Neural progenitor cell (in vitro differentiated cells): ENCODE results near the gene YTHDF2. TPM values are rescaled to one million over a fixed set of nuclear protein-coding genes. Genes with fewer than 3 reads are reported as not detected.

Experiments
- DNase-seq: peaks from one replicate; pipeline ENCODE4 v3.0.0-alpha.2; 2016; ENCODE audit warnings: low spot score
- H2AFZ ChIP-seq: fragments of 200-600 bp; sonication (generic); replicated peaks from 2 replicates; pipeline ENCODE4 v1.6.1; 2016; ENCODE audit warnings: antibody characterized with exemption
- H3F3A ChIP-seq: fragments of 200-600 bp; sonication (generic); 2 replicates; pipeline ENCODE4 v1.6.1; 2016; ENCODE audit warnings: antibody characterized with exemption, low read depth
- H3K27ac ChIP-seq: fragments of 200-600 bp; sonication (generic); 2 replicates; pipeline ENCODE4 v1.5.1; 2016; ENCODE audit warnings: mild to moderate bottlenecking
- H3K27me3 ChIP-seq: fragments of 200-600 bp; sonication (generic); 2 replicates; pipeline ENCODE4 v1.6.1; 2016; ENCODE audit warnings: mild to moderate bottlenecking, moderate library complexity
- H3K36me3 ChIP-seq: fragments of 200-600 bp; sonication (generic); 2 replicates; pipeline ENCODE4 v1.5.1; 2016
- H3K4me1 ChIP-seq: fragments of 200-600 bp; sonication (generic); 2 replicates; pipeline ENCODE4 v1.6.1; 2016; ENCODE audit warnings: mixed run types
- H3K4me2 ChIP-seq: fragments of 200-600 bp; sonication (generic); 2 replicates; pipeline ENCODE4 v1.6.1; 2016
- H3K4me3 ChIP-seq: fragments of 200-600 bp; sonication (generic); 2 replicates; pipeline ENCODE4 v1.5.1; 2016
- H3K79me2 ChIP-seq: fragments of 200-600 bp; sonication (generic); 2 replicates; pipeline ENCODE4 v1.6.1; 2016; ENCODE audit warnings: low read depth
- H3K9ac ChIP-seq: fragments of 200-600 bp; sonication (generic); 2 replicates; pipeline ENCODE4 v1.6.1; 2016
- H3K9me3 ChIP-seq: fragments of 200-600 bp; sonication (generic); 2 replicates; pipeline ENCODE4 v1.5.1; 2016; ENCODE audit warnings: low read depth
- H4K20me1 ChIP-seq: fragments of 200-600 bp; sonication (generic); 2 replicates; pipeline ENCODE4 v1.6.1; 2016; ENCODE audit warnings: low read depth
- H3K27ac Mint-ChIP-seq: 3 replicates; pipeline ENCODE4 v1.8.0; 2021; ENCODE audit warnings: mixed read lengths
- H3K27me3 Mint-ChIP-seq: 2 replicates; pipeline ENCODE4 v1.8.0; 2022; ENCODE audit warnings: low read depth, mild to moderate bottlenecking, inconsistent platforms, moderate library complexity, mixed read lengths; ENCODE audit not compliant: insufficient read depth
- H3K36me3 Mint-ChIP-seq: 3 replicates; pipeline ENCODE4 v1.8.0; 2021; ENCODE audit warnings: mixed read lengths
- H3K4me1 Mint-ChIP-seq: 3 replicates; pipeline ENCODE4 v1.8.0; 2021; ENCODE audit warnings: mixed read lengths
- H3K4me3 Mint-ChIP-seq: 3 replicates; pipeline ENCODE4 v1.8.0; 2021; ENCODE audit warnings: mild to moderate bottlenecking, moderate library complexity, mixed read lengths
- H3K9me3 Mint-ChIP-seq: 3 replicates; pipeline ENCODE4 v1.8.0; 2020; ENCODE audit warnings: mixed read lengths
- CTCF ChIP-seq: fragments of 200-600 bp; sonication (generic); IDR thresholded peaks from 2 replicates; pipeline ENCODE4 v1.5.1; 2017; ENCODE audit warnings: antibody characterized with exemption, mild to moderate bottlenecking
- EZH2 ChIP-seq: fragments of 200-600 bp; sonication (generic); IDR thresholded peaks from 2 replicates; pipeline ENCODE4 v1.6.1; 2017; ENCODE audit warnings: antibody characterized with exemption, mild to moderate bottlenecking, moderate library complexity
- EZH2phosphoT487 ChIP-seq: fragments of 200-600 bp; sonication (generic); IDR thresholded peaks from 2 replicates; pipeline ENCODE4 v1.6.1; 2017; ENCODE audit warnings: antibody characterized with exemption
- total RNA-seq: library from RNA; depleted of rRNA; stranded (reverse); fragments of >200 nt; gene quantifications from 2 replicates; pipeline ENCODE4 v1.2.3, GENCODE V29; 2015; ENCODE audit warnings: low replicate concordance

The YTHDF2 gene
- total RNA-seq, 1 donor from 2014 or later: 107 TPM

GRCh38 chr1:28803662-28804061 lies 66.9 kb downstream of the YTHDF2 start:
- H3K4me3 ChIP-seq: no peak overlapping the region
- H3F3A ChIP-seq: peaks cover 6% of the 10 kb centered on the region
- no peak overlapping the region for H2AFZ ChIP-seq
- Mint-ChIP-seq H3K9me3 (peaks cover 10% of the 10 kb centered on the region), H3K27me3 (peaks cover 11% of the 10 kb centered on the region), H3K4me3 (no peak overlapping the region), H3K4me1 (peaks cover 47% of the 10 kb centered on the region), H3K27ac (peak overlapping the region; percentile 95), H3K36me3 (no peaks in the 10 kb centered on the region)
- H3K79me2 ChIP-seq: no peaks in the 10 kb centered on the region
- H3K9ac ChIP-seq: no peak overlapping the region
- H3K27me3 ChIP-seq: no peaks in the 10 kb centered on the region
- H3K36me3 ChIP-seq: no peaks in the 10 kb centered on the region
- DNase-seq: no peak
- no peak for TF ChIP-seq EZH2
- TF ChIP-seq EZH2phosphoT487: no peak
- no peak for TF ChIP-seq CTCF
- H4K20me1 ChIP-seq: no peaks in the 10 kb centered on the region
- H3K27ac ChIP-seq: no peak overlapping the region
- peaks cover 12% of the 10 kb centered on the region for H3K4me1 ChIP-seq
- H3K4me2 ChIP-seq: no peak overlapping the region
- H3K9me3 ChIP-seq: no peaks in the 10 kb centered on the region

DNA sequence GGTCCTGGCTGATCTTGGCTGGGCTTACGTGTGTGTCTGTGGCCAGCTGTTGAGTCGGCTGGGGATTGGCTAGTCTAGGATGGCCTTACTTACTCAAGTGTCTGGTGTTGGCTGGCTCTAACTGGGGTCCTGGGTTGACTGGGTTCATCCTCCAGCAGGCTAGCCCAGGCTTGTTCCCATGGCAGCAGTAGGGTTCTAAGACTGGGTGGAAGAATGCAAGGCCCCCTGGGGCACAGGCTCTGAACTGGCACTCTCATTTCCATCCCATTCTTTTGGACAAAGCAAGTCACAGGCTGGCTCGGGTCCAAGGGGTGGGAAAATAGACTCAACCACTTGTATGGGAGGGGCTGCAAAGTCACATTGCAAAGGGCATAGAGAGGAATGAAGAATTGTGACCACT lies 67.3 kb downstream of the YTHDF2 start:
- Histone ChIP-seq H2AFZ (no peak overlapping the region), H3K4me3 (no peak overlapping the region), H3K27ac (no peak overlapping the region), H3K4me1 (peaks cover 12% of the 10 kb centered on the region), H3K36me3 (no peaks in the 10 kb centered on the region), H3F3A (peaks cover 6% of the 10 kb centered on the region), H3K9ac (no peak overlapping the region), H3K27me3 (no peaks in the 10 kb centered on the region), H3K79me2 (no peaks in the 10 kb centered on the region), H3K9me3 (no peaks in the 10 kb centered on the region), H3K4me2 (peak overlapping the region; percentile 15), H4K20me1 (no peaks in the 10 kb centered on the region)
- peak; percentile 45 for DNase-seq
- peaks cover 11% of the 10 kb centered on the region for H3K27me3 Mint-ChIP-seq
- peaks cover 47% of the 10 kb centered on the region for H3K4me1 Mint-ChIP-seq
- peaks cover 10% of the 10 kb centered on the region for H3K9me3 Mint-ChIP-seq
- H3K27ac Mint-ChIP-seq: peak overlapping the region; percentile 95
- H3K36me3 Mint-ChIP-seq: no peaks in the 10 kb centered on the region
- TF ChIP-seq EZH2phosphoT487 (no peak), CTCF (no peak), EZH2 (no peak)
- no peak overlapping the region for H3K4me3 Mint-ChIP-seq

DNA sequence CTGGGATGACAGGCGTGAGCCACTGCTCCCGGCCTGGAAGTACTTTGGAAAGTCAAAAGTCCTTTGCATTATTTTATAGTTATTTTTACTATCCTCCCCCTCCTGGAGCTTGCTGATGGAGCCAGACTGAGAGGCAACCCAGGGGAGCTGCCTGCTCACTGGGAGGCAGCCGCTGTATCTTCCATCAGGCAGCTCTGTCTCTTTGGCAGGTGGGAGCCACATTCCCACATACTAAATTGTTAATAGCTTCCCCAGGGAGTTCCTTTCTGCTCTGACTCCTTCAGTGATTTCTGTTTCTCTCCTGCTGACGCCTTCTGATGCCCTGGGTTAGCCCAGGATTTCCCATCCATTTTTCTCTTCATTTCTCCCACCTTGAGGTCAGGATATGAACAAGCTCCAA lies 70.3 kb downstream of the YTHDF2 start:
- Histone ChIP-seq H4K20me1 (no peaks in the 10 kb centered on the region), H3K36me3 (no peaks in the 10 kb centered on the region), H3K4me2 (no peak overlapping the region), H3K79me2 (no peaks in the 10 kb centered on the region), H3K9me3 (no peaks in the 10 kb centered on the region), H2AFZ (no peak overlapping the region), H3K27me3 (peaks cover 23% of the 10 kb centered on the region), H3K4me3 (no peak overlapping the region), H3F3A (peaks cover 9% of the 10 kb centered on the region), H3K9ac (no peak overlapping the region), H3K4me1 (peaks cover 6% of the 10 kb centered on the region), H3K27ac (no peak overlapping the region)
- Mint-ChIP-seq H3K4me3 (peak overlapping the region; percentile 48), H3K9me3 (peaks cover 10% of the 10 kb centered on the region), H3K27me3 (peaks cover 30% of the 10 kb centered on the region), H3K27ac (no peak overlapping the region), H3K36me3 (no peaks in the 10 kb centered on the region), H3K4me1 (peaks cover 40% of the 10 kb centered on the region)
- TF ChIP-seq CTCF: no peak
- TF ChIP-seq EZH2phosphoT487: no peak
- TF ChIP-seq EZH2: no peak
- DNase-seq: no peak
